Fibroblast of skin of right biceps (primary cell): ENCODE measurements around the gene PKLR.

ENCODE experiments used
- DNase-seq: peaks from one replicate; pipeline ENCODE4 v3.0.0-alpha.2; 2013

PKLR gene

DNA sequence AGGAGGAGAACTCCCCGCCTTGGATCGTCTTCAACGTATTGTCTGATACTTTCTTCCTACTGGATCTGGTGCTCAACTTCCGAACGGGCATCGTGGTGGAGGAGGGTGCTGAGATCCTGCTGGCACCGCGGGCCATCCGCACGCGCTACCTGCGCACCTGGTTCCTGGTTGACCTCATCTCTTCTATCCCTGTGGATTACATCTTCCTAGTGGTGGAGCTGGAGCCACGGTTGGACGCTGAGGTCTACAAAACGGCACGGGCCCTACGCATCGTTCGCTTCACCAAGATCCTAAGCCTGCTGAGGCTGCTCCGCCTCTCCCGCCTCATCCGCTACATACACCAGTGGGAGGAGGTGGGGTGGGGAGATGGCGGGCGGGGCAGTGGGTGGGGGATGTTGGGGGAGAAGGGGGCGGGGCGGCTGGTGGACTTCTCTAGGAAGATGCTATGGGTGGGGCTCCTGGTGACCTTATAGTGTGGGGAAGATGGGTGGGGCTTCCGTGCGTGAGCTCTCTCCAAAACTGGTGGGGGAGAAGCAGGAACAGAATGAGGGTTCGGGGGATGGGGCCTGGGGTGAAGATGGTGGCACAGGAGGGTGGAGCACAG is 18.6 kb downstream of the PKLR start:
- no peak for DNase-seq

DNA sequence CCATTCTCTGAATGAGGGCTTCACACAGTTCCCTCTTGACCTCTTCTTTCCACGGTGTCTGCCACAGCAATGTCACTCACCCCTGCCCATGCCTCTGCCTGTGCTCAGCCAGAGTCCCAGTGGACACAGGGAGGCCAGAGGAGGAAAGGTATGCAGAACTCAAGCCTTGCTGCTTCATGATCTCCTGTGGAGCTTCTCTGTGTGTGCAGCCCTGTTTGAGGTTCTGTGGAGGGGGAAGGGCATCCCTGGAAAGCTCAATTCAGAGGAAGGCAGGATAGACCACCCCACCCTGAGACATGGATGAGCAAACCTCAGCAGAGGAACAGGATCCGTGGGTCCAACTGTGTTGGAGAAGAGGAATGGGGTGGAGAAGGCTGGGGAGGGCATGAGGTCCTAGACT is 22.0 kb downstream of the PKLR start:
- no peak for DNase-seq

GRCh38 chr1:155278689-155279160 is 22.5 kb downstream of the PKLR start:
- DNase-seq, result peak; percentile 9

- DNase-seq, result peak; percentile 36
Measured at GRCh38 chr1:155277902-155278688, 23.1 kb downstream of the PKLR start.

GRCh38 chr1:155277070-155277901 is 24.0 kb downstream of the PKLR start, which contains the start of gene HCN3:
Gene HCN3, plus strand, starts transcription at chr1:155277463. Its CDS starts 128 bp downstream, at chr1:155277591.
- peak; percentile 95 for DNase-seq

DNA sequence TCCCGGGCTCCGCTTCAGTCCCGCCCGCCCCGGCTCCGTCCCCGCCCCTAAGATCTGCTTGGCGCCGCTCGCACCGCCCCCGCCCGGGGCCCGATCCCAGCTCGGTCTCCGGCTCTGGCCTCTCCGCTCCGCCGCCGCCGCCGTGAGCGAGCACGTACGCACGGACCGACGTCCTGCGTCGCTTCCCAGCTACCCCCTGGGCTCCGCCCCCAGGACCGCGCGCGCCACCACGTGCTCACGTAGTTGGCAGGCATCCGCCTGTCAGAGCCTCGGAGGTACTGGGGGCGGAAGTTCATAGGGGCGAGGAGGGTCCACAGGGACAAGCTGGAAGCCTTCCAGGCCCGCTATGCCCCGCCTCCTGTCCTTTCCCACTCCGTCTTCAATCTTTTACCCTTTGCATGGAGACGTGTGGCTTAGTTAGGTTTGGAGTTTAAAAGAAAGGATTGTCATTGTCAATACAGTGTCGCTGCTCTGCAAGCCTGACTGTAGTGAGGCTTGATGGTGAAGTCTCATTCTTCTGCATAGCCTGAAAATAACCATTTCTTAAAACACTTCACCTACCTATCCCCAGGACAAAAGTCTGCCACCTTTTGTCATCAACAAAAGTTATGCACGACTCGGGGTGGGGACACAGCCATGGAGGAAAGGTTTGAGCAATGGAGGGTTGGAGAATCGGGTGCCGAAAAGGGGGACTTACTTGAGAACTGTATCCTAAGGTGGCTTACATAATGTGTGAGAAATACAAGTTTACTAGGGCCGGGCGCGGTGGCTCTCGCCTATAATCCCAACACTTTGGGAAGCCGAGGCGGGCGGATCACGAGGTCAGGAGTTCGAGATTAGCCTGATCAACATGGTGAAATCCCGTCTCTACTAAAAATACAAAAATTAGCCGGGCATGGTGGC is 27.6 kb downstream of the PKLR start, which contains the start of gene CLK2:
Gene CLK2, minus strand, starts transcription at position 162 of the 903 bp plus-strand sequence. CDS start 2,527 bp downstream, outside the sequence.
- DNase-seq, result peak; percentile 96

GRCh38 chr1:155272466-155273342 is 28.5 kb downstream of the PKLR start:
- peak; percentile 66 for DNase-seq

GRCh38 chr1:155269381-155269780 is 31.9 kb downstream of the PKLR start:
- no peak for DNase-seq

DNA sequence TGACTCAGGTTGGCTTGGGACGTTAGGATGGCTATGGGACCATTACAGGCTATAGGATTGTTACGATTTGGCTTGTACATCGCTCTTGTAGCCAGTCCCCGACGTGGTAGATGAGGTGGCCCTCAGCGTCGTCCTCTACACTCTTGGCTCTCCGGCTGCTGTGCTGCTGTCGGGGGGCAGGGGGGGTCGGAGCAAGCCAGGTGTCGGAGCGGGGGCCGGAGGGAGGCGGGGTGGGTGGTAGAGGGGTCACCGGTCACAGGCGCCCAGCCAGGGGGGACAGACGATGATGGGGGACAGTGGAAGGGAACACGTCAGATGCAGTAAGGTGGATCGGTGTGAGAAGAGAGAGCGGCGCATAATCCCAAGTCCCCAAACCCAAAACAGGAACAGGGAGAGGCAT is 32.6 kb downstream of the PKLR start:
- DNase-seq, result no peak

DNA sequence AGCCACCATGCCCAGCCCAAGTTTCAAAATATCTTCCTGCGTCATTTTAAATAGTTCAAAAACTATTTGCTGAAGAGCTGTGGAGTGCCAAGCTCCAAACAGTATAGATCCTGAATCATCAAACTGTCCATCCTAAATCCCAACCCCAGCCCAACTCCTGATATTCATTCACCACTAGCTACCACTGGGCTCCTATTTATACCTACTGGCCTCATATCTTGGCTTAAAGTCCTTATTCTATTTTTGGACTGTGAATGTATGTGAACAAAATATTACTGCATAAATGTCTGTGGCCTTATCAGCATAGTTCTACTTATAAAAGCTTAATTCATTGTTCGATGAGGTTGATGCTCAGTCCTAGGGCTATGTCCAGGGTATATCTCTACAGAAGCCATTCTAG is 33.9 kb downstream of the PKLR start:
- no peak for DNase-seq

DNA sequence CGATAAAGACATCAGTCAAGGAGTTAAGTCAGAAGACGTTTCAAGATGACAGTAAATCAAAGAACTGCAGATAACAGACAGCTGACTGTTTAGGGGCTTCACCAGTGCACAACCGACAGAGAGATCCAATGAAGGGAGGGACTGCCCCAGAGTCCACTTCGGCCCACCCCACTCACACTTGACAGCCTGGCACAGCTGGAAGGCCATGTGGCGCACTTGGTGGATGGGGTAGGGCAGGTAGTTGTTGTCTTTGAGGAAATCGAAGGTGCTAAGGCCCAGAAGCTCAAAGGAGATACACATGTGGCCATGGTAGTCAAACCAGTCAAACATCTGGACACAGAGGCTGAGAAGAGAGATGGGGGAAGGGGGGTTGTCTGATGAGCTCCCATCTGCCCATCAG is 34.7 kb downstream of the PKLR start:
- no peak for DNase-seq

DNA sequence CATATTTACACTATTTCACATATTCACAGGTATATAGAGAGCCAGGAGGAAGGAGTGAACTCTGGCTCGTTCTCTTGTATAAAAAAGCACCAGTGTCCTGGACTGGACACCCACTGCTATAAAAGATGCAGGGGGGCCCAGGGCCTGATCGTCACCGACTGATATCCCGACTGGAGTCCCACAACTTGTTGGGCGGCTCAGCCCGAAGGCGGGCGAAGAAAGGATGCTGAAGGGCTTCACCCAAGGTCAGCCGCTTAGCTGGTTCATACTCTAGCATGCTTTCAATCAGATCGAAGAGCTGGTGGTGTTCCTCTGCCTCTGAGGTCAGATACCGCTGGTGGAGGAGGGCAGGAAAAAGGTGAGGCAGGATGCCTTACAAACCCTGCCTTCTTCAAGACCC is 38.2 kb downstream of the PKLR start:
- no peak for DNase-seq

DNA sequence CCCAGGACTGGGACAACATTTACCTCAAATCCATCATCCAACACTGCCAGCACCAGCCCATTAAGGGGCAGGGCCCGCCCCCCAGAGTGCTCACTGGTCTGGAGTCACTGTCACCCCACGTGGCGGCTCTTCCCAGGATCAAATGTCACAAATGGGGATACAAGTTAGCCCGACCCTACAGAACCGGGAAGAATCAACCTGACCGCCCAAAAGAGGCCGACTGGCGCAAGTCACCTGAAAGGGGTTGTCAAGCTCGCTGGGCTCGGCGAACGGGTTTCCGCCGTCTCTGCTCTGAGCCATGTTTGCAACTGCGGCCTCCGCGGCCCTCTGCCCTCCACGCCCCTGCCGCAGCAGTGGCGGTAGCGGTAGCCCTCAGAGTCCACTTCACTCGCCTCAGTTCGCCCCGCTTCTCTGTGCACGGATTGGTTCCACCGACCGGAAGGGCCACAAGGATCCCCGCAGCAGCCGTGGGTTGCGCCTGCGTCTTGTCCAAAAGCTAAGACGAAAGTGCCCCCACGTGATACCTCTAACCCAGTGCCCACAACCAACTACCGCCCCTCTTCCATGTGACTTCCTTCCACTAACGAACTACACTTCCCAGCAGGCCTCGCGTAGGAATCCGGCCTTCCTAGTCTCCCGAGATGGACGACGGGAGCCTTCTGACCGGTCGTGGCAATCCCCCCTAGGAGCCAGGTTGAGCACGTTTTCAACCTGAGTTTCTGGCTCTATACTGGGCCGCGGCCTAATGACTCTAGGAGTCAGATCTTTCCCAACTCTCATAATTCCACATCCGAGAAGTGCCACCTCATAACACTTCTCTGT is 39.2 kb downstream of the PKLR start, which contains the start of gene SCAMP3:
Gene SCAMP3, minus strand, starts transcription at position 509 of the 822 bp plus-strand sequence. Its CDS starts 209 bp downstream, at position 300.
- DNase-seq, result peak; percentile 97

GRCh38 chr1:155261493-155261851 is 39.8 kb downstream of the PKLR start:
- DNase-seq, result no peak

DNA sequence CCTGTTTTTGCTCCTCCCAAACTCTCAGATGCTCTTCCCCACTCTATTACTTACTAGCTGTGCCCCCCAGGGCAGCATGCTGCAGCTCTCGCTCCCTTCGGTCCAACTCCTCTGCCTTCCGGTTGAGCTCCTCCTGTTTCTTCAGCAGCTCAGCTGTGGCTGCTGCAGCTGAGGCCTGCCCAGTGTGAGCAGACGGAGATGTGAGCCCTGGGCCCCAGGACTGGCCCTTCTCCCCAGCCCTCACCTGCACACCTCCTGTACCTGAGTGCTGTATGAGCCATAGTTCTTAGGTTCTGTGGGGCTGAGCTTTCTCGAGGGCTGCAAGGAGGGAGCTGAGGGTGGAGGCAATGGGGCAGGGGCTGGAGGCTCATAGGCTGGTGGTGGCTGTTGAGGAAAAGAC is 41.0 kb downstream of the PKLR start:
- DNase-seq, result no peak

DNA sequence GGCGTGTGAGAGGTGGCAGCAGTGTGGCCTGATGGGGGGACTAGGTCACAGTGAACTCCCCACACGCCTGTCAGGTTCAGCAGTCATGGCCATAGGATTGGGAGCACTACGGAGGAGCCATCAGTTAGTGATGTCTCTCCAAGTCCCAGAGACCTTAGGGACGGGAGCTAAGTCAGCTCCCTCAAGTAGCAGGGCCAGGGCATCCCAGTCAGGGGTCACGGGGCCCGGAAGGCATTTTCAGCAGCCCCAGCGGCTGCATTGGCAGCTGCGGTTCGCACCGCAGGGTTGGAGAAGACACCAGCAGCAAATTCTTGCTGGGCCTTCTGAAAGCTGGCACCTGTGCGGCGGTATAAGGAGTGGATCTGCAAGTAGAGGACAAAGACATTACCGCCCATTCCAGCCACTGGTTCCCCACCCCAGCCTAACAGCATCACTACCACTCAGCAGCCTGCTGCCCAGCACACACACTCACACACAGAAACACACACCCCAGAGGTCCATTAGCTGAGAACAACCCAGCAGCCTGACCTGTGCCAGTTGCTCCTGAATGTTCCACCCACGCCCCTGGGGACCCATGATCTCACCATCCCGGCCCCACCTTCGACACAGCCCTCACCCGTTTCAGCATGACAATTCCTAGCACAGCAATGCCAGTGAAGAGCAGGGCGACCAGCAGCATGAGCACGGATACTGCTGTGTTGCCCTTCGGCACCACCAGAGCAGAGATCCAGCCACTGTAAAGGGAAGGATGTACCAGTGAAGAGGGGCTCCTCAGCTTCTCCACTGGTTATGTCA is 45.0 kb downstream of the PKLR start:
- no peak for DNase-seq

DNA sequence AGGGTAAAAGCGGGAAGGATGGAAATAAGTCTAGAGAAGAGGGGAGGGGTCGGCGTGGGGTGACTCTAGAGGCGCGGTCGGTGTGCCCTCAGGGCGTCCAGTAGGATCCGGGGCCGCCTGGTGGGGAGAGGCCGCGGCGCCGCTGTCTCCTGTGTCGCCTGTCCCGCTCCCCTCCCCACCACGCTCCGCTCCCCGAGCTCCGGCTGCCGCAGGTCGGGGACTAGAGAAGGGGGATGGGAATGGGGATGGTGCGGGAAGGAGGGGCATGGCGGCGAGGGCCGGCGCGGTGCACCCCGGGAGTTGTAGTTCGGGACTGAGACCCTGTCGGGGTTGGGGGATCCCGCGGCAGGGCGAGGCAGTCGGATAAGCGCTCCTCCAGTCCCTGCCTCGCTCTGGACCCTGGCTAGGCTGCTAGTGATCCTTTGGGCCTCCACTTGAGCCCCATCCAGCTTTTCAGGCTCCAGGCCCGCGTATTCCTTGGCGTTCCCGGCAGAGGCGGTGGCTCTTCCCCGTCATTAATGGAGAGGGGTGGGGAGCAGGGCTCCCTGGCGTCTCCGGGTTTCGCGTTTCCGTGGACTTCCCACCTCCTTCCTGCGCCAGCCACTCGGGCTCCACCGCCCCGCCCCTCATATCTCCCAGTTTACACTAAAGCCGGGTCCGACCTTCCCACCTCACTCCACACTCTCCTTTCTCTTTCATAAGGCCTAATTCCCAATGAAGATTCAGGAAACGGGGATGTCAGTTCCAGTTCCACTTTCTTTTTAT is 45.8 kb downstream of the PKLR start, which contains the start of gene ENTREP3:
Gene ENTREP3, minus strand, starts transcription at position 241 of the 765 bp plus-strand sequence. CDS start 606 bp downstream, outside the sequence.
- peak; percentile 82 for DNase-seq

DNA sequence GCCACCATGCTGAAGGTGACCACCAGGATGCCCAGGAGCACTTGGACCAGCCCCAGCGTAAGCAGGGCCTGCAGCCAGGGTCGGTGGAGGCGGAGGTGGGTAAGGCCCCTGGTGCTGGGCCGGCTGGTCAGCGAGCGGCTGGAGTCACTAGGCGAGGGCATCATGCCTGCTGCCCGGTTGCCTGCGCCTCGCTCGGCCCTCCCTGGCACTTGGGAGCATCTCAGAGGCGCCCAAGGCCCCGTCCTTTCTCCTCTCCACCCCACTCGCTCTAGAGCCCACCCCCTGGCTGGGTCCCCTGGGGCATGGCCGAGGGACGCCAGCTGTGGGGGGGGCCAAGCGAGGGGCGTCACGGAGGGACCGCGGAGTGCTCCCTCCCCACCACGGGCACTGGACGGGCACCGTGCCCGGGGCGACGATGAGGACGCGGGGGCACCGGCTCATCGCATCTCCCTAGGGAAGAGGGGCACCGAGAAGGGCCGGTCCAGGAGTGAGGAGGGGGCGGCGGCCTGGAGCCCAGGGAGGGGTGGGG is 46.5 kb downstream of the PKLR start:
- no peak for DNase-seq
